NCI-H2196 treated with DMSO at 0.1 percent for 48 hours (cell line): ENCODE measurements around the gene KRT76.

ENCODE experiments used
- DNase-seq: peaks from one replicate; lab custom pipeline; 2025; ENCODE audit not compliant: unreplicated experiment; lab: John Stamatoyannopoulos, UW

The KRT76 gene

GRCh38 chr12:52742196-52742580 is 35.0 kb downstream of the KRT76 start:
- DNase-seq: no peak

DNA sequence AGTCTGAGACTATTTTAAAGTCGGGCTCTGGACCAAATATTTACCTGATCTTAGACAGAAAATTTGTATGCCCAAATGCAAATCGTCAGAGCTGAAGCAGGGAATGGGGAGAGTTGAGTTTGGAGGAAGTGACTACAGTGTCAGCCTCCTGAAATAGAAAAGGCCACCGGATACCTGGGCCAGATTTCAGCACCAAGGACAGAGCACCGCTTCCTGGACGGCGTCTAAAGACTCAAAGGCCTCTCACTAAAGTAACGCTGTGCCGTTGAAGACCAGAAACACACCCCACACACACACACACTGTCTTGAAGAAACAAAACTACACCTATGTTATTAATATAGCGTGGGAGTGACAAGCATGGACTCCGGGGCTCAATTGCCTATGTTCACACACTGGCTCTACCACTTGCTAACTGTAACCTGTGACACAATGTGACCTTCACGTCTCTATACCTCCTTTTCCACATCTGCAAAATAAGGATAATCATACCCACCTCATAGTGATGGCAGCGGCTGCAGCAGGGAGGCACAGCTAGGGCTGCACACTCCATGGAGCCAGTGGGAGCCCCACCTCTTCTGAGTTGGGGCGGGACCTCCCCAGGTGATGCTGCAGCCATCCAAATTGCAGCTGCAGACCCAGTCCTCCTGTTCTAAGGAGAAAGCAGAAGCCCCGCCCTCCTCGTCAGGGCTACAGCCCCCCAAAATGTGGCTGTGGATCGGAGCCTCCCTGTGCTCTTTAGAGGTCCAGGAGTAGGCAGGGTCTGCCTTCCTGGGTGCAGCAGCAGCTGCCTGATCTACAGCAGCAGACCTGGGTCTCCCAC is 35.6 kb downstream of the KRT76 start:
- no peak for DNase-seq

GRCh38 chr12:52740584-52740983 is 36.6 kb downstream of the KRT76 start:
- DNase-seq: peak; percentile 81

DNA sequence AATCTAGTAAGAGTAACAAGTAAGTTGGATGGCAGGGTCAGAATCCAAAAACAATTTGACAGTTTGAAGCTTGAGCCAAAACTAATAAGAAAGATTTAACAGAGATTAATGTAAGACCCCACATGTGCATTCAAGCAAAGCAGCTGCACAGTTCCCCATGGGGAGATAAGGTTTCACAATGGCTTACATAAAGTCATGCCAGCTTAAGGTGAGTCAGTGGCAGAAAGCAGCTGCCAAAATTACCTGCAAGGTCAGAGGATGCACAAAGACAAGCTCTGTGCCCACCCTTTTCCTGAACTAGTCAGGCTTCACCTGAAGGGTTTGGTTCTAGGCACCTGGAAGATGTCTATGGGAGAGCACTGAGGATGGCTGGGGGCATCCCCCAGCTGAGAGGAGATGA is 37.2 kb downstream of the KRT76 start:
- peak; percentile 60 for DNase-seq

DNA sequence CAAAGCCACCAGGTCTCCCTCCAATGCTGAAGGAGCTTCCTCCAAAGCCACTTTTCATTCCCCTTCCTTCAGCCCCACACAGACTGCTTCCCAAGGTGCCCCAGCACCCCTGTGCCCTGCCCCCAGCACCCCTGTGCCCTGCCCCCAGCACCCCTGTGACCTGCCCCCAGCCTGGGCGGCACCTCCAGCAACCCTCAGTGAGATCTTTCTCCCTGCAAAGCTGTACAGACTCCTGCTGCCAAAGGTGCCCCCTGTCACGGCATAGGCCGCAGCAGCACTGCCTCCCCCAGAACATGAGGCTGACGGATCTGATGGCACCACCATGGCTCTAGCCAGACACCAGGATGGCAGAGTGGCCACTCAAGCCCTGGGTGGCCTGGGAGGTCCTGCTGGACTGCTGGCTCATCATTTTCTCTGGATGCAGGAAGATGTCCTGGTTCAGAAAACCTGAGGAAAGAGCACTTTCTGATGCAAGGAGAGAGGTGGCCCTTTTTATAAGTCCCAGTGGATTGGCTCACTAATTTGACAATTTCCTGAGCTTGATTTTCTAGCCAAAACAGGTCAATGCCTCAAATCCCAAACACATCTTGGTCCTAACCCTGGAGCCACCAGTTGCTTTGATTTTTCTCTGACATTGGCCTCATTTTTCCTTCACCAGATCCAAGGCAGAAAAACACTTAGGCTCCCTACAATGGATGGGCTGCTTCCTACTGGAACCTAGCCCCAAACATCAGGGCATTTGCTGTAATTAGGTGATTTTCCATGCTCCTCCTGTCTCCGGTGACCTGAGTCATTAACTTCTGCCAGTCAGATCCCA is 41.1 kb downstream of the KRT76 start:
- no peak for DNase-seq

DNA sequence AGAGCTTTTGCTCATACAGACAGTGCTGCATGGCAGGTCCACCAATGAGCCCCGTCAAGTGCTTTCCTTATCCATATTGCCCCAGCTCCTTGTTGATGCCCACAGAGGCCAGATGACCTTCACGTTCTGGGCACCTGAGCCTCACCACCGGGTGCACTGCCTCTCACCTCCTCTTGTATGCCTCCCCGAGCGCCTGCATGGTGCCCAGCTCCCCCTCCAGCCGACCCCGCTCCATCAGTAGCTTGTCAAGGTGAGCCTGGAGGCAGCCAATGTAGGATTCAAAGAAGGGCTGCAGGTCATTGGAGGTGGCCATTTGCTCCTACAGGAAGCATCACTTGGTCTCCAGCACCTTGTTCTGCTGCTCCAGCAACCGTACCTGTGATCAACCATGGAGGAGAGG is 42.0 kb downstream of the KRT76 start:
- DNase-seq: no peak

GRCh38 chr12:52730793-52731192 is 46.4 kb downstream of the KRT76 start:
- DNase-seq: no peak

- no peak for DNase-seq
These were observed 46.8 kb downstream of the KRT76 start for GRCh38 chr12:52730383-52730782.

GRCh38 chr12:52729147-52729546 is 48.0 kb downstream of the KRT76 start:
- DNase-seq: no peak

- no peak for DNase-seq
These were observed 48.8 kb downstream of the KRT76 start for GRCh38 chr12:52728374-52728773.

DNA sequence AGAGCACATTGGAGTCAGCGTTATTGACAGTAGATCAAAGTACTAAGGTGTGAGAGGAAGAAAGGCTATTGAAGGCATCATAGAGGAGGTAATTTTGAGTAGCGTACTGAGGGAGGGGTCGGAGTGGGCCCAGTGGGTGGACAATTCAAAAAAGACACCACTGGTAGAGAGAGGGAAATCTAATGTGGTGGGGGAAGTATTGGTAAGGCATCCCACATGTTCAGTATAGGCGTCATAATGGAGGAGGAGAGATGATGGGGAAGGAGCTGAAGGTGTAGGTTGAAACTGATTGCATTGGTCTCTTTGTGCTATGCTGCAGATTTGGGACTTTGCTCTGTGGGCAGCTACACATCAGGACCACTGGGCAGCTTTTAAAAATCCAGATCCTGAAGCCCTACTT is 50.1 kb downstream of the KRT76 start:
- no peak for DNase-seq

- no peak for DNase-seq
These were observed 50.7 kb downstream of the KRT76 start for GRCh38 chr12:52726451-52726850.

- no peak for DNase-seq
These were observed 52.8 kb downstream of the KRT76 start for GRCh38 chr12:52724384-52724783.

GRCh38 chr12:52722680-52723079 is 54.5 kb downstream of the KRT76 start:
- DNase-seq: no peak

DNA sequence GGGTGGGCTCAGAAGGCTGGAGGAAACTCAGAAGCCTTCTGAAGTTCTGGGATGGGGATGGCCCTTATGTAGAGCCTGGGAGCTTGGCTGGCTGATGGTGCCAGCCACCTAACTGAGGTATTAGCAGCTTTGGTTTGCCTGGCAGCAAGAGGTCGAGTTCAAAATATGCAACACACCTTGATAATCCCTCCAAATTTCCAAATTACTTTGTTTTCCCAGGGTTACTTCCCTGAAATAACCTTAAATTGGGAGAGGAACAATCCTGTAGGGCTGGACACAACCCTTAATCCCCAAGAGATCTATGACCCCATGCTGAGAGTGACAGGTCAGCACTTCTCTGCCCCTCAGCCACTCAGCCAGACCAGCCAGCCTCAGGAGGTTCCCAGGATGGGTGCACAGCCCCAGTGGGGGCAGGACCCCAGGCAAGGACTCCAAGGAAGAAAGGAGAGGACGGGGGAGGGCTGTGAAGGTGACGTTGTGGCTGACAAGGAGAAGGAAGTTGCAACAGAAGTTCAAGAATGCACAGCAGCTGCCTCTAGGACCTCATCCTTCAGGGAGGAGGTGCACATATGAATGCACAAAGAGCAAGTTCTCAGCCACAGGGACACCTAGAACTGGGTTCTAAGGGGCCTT is 55.2 kb downstream of the KRT76 start:
- no peak for DNase-seq

GRCh38 chr12:52720365-52720886 is 56.7 kb downstream of the KRT76 start:
- no peak for DNase-seq
